ENCODE measurements around the gene HEBP2. TPM values are rescaled to one million over a fixed set of nuclear protein-coding genes. Genes with fewer than 3 reads are reported as not detected.

Gene HEBP2
- total RNA-seq, 1 experiment from 2014 or later: 40.9 TPM

GRCh38 chr6:138396709-138397108 lies 7.3 kb upstream of the HEBP2 start (continued):
- TF ChIP-seq CTCF (IDR thresholded peaks at IDR 0.05) (no peak), KAT7 (CRISPR knock-in tag; IDR thresholded peaks at IDR 0.05; ENCODE audit: borderline replicate concordance) (no peak), CDX4 (CRISPR knock-in tag; IDR thresholded peaks at IDR 0.05; ENCODE audit: borderline replicate concordance) (no peak), IRF2 (CRISPR knock-in tag; IDR thresholded peaks at IDR 0.05; ENCODE audit: borderline replicate concordance, low read depth) (no peak), HMGXB4 (CRISPR knock-in tag; IDR thresholded peaks at IDR 0.05) (no peak)

GRCh38 chr6:138397128-138398122 lies 6.6 kb upstream of the HEBP2 start:
- Mint-ChIP-seq H3K4me3 (no peak overlapping the region), H3K27ac (no peak overlapping the region), H3K27me3 (ENCODE audit: low read depth) (no peaks in the 10 kb centered on the region; the same call in 1 of the 2 replicates), H3K36me3 (no peaks in the 10 kb centered on the region), H3K4me1 (peaks cover 7% of the 10 kb centered on the region), H3K9me3 (no peaks in the 10 kb centered on the region)
- no peak for TF ChIP-seq ATF6 (CRISPR knock-in tag; IDR thresholded peaks at IDR 0.05)
- no peak for TF ChIP-seq USF1 (CRISPR knock-in tag; IDR thresholded peaks at IDR 0.05)
- no peak for TF ChIP-seq ZNF425 (CRISPR knock-in tag; conservative IDR thresholded peaks at IDR 0.05)
- no peak for TF ChIP-seq ZNF416 (CRISPR knock-in tag; IDR thresholded peaks at IDR 0.05)
- TF ChIP-seq ZMAT4 (CRISPR knock-in tag; IDR thresholded peaks at IDR 0.05): no peak
- no peak for TF ChIP-seq ATF2 (CRISPR knock-in tag; IDR thresholded peaks at IDR 0.05; ENCODE audit: borderline replicate concordance, low read depth)
- no peak for TF ChIP-seq KAT7 (CRISPR knock-in tag; IDR thresholded peaks at IDR 0.05; ENCODE audit: borderline replicate concordance)
- no peak for TF ChIP-seq JUN (CRISPR knock-in tag; IDR thresholded peaks at IDR 0.05)
- no peak for TF ChIP-seq ZBTB43 (CRISPR knock-in tag; IDR thresholded peaks at IDR 0.05)
- TF ChIP-seq ETV6 (CRISPR knock-in tag; IDR thresholded peaks at IDR 0.05): no peak
- TF ChIP-seq FOXP4 (CRISPR knock-in tag; IDR thresholded peaks at IDR 0.05): no peak
- no peak for TF ChIP-seq TP53 (CRISPR knock-in tag; IDR thresholded peaks at IDR 0.05)
- no peak for TF ChIP-seq GTF2I (CRISPR knock-in tag; conservative IDR thresholded peaks at IDR 0.05)
- TF ChIP-seq OVOL2 (CRISPR knock-in tag; IDR thresholded peaks at IDR 0.05; ENCODE audit: borderline replicate concordance): no peak
- no peak for TF ChIP-seq ZBTB21 (CRISPR knock-in tag; IDR thresholded peaks at IDR 0.05; ENCODE audit: borderline replicate concordance)
- POLR2A ChIA-PET: no interaction called here
- CTCF ChIA-PET: interaction anchor here (0.6 to 1.3 kb wide), 6 partner anchors 59 to 282 kb away, joined by 3 to 10 read pairs (median 4); no protein-coding TSS in a partner anchor
- ATAC-seq (no peak), DNase-seq (ENCODE audit: low spot score) (no peak)

Data from WTC11 (cell line).